NCI-H146 treated with DMSO at 0.1 percent for 48 hours (cell line): ENCODE measurements around the gene MED7.

ENCODE experiments used
- DNase-seq: peaks from one replicate; lab custom pipeline; 2025; ENCODE audit not compliant: unreplicated experiment; lab: John Stamatoyannopoulos, UW

MED7 gene

DNA sequence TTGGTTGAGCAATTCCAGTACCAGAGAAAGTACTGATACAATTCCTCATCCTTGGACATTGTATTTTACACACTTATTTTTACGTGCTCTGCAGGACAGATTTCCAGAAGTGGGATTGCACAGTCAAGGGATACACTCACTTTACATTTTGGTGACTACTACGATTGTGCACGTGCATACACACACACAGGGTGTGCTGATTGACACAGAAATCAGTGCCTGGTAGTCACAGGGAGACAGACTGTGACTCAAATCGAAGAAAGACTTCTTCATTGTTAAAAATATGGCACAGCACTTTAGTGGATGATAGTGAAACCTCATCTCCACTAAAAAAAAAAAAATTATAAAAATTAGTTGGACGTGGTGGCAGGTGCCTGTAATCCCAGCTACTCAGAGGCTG, 21.9 kb upstream of the MED7 start:
- no peak for DNase-seq

DNA sequence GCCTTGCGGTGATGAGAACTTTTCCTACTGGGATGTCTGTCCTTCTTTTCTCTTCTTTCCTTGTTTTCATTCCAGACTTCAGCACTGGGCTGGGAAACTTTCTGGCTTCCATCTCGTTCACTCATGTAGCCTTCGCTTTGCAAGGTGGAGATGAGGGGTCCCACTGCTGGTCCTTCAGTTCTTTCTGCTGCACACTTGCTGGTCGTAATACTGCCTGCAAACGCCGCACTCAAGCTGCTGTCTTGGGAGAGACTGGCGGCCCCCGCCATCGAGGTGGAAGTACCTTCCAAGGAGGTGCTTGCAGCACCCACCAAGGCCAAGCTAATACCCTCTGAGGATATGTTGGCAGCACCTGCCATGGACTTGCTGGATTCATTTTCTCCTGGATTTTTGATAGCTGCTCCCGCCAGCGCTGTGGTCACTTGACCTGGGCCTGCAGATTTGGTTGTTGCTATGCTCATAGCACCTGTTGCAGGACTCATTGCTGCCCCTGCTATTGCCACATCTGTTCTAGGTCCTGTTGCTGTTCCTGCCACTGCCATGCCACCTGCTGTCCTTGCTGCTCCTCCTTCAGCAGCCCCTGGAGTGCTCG, 20.4 kb upstream of the MED7 start:
- no peak for DNase-seq

DNA sequence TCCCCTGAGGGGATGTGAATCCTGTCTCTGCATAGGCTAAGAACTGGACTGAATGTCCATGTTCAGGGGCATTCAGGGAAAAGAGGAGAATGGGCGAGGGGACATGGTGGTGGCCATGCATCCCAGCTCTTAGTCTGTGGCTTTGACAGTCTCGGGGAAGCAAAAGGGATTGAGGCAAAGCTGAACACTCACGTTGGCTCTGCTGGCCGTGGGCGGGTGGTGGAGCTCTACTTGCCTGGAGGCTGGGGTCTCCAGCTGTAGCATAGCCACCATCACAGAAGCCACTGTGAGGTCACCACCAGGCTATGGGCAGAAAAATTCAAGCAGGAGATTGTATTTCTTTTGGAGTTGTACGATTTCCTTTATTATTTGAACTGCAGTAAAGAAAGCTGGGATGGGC, 19.3 kb upstream of the MED7 start:
- DNase-seq = no peak

DNA sequence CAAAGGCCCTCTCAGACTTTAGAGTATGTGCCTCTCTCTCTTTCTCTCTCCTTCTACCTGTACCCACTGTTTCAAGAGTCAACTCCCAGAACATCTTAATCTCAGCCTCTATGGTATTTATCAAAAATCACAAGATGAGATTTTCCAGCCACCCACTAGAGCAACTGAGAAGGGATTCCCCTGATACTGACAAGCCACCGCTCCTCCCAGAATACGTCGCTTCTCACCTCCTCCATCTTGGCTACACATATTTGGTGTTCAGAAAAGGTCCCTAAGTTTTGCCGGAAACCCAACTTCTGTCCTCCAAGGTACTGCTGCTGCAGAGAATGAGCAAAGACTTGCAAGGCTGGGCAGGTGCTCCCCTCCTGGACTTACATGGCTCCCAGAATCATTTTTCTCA, 17.3 kb upstream of the MED7 start:
- DNase-seq = no peak

DNA sequence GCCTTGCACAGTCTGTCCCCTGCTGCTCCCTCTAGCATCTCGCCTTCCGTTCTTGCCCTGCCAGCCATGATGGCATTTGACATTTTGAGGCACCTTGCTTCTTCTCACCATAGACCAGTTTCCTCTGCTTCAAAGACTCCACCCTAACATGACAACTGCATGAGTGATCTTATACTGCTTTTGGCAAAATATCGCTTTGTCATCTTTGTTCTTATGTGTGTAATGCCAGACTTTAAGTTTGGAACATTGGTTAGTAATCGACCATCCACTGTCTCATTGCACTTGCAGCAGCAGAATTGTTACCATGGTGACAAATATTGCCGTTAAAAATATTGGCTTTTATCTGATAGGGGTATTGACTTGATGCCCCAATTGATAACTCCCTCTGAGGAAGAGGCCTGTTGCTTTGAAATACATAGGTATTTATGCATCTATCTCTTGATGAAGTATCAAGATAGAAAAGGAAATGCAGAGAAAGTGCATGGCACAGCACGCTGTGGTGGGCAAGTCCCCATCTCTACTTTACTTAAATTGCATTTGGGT, 16.6 kb upstream of the MED7 start:
- no peak for DNase-seq

DNA sequence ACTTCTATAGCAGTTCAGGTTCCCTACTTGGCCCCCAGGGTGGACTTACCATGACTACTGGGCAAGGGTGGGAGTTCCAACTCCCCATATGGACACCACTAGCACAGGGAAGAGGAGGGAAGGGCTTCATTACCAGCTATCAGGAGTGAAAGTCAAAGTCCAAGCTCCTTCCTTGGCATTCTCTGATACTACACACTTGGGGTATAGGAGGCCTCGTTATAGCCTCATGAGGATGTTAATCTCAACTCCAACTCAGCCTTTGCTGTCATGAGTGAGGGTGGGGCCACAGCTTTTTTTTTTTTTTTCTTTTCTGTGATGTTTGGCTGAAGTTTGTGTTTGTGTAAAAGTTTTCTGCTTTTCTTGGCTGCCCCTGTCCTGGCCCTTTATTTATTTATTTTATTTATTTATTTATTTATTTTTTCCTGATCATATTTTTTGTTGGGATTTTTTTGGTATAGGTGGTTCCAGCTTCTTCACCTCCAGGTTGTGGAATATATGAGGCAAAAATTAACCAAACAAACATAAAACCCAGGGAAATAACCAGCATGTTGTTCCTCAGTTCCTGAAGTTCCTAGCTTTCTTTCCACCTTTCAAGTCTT, 14.7 kb upstream of the MED7 start:
- no peak for DNase-seq

DNA sequence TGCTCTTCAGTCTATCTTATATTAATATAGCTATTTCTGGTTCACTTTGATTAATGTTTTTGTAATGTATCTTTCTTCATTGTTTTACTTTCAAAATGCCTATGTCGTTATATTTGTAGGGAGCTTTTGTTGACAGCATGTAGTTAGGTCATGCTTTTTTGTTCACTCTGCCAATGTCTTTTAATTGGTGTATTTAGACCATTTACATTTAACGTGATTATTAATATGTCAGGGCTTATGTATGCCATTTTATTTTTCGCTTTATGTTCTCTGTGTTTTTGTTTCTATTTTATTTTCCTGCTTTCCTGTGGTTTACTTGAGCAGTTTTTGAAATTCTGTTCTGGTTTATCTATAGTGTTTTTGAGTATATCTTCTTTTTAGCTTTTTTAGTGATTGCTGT, 12.6 kb upstream of the MED7 start:
- DNase-seq = no peak

DNA sequence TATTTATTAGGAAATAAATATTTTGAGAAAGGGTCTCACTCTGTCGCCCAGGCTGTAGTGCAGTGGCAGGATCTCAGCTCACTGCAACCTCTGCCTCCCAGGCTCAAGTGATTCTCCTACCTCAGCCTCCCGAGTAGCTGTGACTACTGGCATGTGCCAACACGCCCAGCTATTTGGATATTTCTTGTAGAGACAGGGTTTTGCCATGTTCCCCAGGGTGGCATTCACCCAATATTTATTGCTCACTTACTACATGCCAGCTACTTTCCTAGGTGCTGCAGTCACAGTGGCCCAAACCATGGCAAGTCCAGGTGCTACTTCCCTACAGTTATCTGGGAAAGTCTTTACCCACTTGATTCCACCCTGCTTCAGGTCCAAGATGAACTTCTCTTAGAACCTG, 8.3 kb upstream of the MED7 start:
- no peak for DNase-seq

DNA sequence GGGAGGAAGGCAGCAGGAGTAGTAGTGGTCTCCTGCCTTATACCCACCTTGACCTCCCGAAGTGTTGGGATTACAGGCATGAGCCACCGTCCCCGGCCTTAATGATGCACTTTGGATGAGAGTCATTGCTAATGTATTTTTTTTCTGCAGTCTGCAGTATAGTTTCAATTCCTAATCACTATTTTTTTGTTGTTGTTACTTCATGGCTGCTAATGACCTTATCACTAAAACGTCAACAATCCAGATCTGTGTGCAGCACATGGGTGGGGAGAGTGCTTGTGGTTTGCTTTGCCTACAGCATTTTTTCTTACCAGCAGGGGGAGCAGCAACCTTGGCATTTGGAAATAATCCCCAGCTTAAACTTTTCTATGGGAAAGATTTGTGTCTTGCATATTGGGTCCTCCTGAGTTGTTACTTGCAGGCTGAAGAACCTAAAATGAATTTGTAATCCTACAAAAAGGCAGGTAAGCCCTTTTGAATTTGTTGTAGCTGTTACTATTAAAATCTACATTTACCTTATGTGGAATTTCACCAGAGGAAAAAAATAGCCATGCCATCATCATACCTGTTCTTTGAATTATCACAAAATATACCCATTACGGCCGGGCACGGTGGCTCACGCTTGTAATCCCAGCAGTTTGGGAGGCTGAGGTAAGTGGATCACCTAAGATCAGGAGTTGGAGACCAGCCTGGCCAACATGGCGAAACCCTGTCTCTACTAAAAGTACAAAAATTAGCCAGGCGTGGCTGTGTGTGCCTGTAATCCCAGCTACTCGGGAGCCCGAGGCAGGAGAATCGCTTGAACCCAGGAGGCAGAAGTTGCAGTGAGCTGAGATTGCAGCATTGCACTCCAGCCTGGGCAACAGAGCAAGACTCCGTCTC, 6.3 kb upstream of the MED7 start:
- DNase-seq = peak; percentile 14

DNA sequence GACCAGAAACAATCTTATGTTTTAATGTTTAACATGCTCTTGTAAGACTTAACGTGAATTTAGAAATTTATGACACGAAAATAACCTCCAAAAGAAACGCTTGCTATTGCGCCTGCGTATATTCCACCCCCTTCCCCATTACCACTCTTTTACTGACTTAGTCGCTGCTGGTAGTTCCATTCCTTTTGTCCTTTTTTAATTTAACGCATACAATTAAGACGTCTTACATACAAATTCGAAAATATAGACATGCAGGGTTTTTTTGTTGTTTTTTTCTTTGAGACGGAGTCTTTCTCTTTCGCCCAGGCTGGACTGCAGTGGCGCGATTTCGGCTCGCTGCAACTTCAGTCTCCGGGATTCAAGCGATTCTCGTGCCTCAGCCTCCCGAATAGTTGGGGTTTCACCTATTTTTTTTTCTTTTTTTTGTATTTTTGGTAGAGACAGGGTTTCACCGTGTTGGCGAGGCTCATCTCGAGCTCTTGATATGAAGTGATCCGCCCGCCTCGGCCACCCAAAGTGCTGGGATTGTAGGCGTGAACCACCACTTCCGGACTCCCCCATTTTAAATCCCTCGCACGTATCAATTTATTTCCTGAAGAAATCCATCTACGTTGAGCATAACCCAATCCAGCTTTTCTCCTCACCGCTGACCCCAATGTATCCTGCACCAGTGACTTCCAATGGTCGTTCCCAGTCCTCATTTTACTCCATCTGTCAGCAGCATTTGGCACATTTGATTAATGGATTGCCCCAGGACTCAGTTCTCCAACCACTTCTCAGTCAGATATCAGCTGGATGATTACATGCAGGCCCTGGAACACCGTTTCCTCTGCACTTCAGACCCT, 684 bp upstream of the MED7 start:
- no peak for DNase-seq

DNA sequence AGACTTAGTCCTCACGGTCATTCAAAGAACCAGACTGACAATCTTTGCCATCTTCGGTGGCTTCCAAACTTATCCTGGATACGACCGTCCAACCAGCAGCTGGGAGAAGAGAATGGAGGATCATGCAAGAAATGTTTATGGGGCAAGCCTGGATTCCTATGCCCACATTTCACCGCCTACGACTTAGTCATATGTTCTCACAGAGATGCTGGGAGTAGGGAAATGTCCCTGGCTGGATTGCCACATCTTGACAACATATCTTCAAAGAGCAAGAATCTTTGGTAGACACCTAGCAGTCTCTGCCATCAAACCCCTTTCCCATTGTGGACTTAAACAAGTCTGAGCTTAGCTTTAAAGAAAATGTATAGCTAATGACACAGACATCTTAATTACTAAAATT, 5.0 kb downstream of the MED7 start:
- DNase-seq = no peak

DNA sequence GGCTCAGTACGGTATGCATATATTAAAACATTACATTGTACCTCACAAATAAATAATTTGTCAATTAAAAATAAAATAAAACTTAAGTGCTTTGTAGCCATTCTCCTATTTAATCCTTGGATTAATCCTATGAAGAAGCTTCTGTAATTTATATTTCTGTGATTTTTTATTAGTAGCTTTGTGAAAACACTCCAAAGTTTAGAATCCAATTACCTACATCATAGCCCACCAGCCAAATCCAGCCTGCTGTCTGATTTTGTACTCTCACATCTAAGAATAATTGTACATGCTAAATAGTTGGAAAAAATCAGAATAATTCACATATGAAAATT, 10.4 kb downstream of the MED7 start:
- no peak for DNase-seq

DNA sequence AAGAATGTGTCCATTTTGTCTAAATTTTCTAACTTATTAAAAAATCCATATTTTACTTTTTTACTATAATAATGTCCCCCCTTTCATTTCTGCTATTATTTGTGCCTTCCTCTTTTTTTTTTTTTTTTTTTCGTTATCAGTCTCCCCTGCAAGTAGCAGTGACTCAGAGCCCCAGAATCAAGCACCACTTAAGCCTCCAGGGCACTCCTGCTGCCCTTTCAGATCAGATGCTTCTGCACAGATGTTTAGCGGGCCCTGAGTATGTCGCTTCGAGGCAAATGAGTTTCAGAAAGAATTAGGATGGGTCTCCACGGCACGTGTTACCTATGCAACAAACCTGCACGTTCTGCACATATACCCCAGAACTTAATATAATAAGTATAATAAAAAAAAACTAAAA, 11.7 kb downstream of the MED7 start:
- no peak for DNase-seq

DNA sequence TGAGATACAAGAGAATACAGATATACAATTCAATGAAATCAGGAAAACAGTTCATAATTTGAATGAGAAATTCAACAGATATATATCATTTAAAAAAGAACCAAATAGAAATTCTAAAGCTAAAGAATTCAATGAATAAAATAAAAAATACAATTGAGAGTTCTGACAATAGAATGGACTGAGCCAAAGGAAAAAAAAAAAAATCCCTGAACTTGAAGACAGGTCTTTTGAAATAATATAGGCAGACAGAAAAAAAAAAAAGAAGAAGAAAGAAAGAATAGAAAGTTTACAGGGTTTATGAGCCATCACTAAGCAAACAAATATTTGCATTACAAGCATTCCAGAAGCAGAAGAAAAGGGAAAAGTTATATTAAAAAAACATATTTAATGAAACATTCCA, 21.0 kb downstream of the MED7 start:
- DNase-seq = no peak

DNA sequence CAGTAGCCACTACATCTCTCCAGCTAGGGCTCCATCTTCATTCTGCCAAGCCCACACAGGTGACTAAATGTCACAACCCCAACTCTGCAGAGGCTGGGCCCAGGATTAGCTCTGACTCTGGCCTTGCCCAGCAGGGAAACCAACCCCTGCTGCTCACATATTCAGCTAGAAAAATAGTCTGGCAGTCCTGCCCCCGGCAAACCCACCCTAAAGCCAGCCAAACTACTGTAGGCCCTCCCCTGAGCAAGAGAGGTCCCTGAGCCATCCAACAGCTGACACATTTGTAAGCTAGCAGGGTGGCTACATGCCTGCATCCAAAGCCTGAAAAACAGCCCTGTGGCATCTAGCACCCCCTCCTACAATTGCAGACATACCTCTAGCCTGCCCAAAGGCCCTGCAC, 22.6 kb downstream of the MED7 start:
- no peak for DNase-seq

DNA sequence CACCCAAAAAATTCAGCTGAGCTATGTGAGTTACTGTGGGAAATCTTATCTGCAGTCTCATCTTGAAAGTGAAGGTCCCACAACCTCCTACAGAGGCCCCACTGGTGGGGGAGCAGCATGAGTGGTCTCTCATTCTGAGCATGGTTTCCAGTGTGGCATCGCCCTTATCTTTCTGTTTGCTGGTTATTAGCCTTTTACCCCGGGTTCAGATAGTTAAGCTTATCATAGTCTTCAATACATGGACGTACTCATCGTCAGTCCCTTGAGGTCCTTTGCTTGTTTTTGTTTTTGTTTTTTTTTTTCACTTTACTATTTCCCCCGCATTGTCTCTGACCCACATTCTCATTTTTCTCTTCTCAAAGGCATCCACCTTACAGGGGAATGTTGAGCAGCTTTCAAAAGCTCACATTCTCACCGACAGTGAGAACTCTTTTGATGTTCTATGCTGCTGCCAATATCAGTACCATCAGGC, 26.1 kb downstream of the MED7 start:
- DNase-seq = no peak

DNA sequence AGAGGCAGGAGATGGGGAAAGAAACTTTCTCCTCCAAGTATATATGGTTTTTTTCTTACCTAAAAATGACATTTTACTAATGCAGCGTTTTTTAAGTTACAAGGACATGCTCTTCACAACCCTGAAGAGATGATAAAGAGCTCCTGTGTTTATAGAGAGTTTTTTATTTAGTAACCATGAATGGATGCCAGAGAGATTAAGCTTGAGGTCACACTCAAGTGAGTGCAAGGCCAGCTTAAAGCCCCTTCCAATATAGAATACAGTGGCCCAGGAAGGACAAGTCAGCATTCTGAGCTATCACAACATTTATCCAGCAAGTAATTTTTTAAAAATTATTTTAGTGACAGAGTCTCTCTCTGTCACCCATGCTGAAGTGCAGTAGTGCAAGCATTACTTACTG, 27.2 kb downstream of the MED7 start:
- no peak for DNase-seq

DNA sequence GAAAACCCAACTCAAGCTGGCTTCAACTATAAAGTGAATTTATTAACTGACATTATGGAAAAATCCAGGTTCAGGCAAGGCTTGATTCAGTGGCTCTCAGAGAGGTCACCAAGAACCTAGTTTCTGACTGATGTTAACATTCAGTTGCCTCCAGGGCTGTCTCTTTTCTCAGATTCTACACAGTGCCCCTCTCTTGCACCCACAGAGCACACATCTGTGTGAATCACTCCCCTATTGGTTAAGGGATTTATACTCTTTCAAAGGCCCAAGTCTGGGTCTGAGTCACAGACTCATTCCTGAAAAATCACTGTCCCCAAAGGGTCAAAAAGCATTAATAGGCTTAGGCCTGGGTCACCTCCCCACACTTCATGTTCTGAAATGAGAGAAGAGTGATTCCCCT, 27.7 kb downstream of the MED7 start:
- DNase-seq = no peak

DNA sequence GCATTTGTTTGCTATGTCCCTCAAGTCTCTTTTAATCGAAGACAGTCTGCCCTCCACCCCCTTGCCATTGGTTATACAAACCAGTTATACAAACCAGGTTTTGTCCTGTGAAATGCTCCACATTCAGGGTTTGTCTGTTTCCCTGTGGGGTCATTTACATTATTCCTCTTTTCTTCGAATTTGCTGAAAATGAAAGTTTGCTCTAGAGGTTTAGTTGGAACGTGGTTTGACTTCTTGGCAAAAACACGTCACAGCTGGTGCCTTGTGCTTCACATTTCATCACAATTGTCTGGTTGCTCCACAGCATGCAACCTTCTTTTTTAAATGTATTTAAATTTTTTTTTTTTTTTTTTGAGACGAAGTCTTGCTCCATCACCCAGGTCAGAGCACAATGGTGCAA, 29.7 kb downstream of the MED7 start:
- DNase-seq = no peak

DNA sequence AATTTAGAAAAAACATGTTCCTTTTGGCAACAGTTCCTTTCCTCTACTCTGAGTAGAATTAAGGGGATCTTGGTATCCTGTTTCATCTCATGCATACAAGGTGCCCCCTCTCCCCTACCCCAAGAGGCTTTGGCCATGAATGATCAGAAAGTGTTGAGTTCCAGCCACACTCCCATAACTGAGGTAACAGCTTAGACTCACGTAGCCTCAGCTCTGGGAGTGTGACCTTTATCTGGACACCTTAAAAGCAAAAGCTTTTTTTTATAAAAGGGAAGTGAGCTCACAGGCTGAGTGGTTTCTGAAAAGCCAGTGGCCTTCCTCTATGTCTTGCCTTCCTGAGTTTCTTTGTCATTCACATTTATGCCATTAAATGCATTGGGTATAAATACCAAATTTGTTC, 32.9 kb downstream of the MED7 start:
- DNase-seq = no peak

DNA sequence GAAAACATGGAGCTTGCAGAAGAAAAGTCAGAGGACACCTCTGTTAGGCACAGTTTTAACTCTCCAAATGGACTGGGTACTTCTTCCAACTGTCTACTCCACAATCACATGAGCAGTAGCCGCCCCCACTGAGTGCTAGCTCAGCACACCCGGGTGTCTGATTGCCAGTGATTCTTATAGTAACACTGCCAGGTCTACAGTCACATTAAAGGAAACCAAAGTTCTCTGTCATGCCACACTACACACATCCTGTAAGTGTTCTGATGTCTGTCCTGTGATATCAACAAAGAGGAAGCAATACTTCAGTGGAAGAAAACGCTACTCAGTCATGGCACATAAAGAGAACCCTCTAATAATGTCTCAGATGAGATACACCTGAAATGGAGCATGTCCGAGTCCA, 33.7 kb downstream of the MED7 start, which contains the start of gene HAVCR2:
TSS of gene HAVCR2 (minus strand) at position 69 of the 400 bp plus-strand sequence. CDS start at position 8, 61 bp downstream.
- no peak for DNase-seq
